Activated naive CD4-positive, alpha-beta T cell treated with Interleukin-2 at 50 U/mL for 16 hours (primary cell): ENCODE measurements around the gene FAT2.

Experiments
- DNase-seq: peaks from one replicate; pipeline ENCODE4 v3.0.0-alpha.2; 2020

FAT2 gene

GRCh38 chr5:151591144-151591819 lies at the start of gene FAT2:
Gene FAT2, minus strand, starts transcription at chr5:151591331. Its CDS starts 22,400 bp downstream, at chr5:151568931.
- DNase-seq: no peak

- DNase-seq: no peak
Observed at GRCh38 chr5:151638619-151639018, 47.5 kb upstream of the FAT2 start.

GRCh38 chr5:151637676-151638075 lies 46.5 kb upstream of the FAT2 start:
- no peak for DNase-seq

- no peak for DNase-seq
Observed at GRCh38 chr5:151633892-151634291, 42.8 kb upstream of the FAT2 start.

GRCh38 chr5:151632941-151633340 lies 41.8 kb upstream of the FAT2 start:
- no peak for DNase-seq

- no peak for DNase-seq
Observed at GRCh38 chr5:151632524-151632923, 41.4 kb upstream of the FAT2 start.

- DNase-seq: no peak
Observed at GRCh38 chr5:151631941-151632340, 40.8 kb upstream of the FAT2 start.

GRCh38 chr5:151630088-151630487 lies 39.0 kb upstream of the FAT2 start:
- no peak for DNase-seq

GRCh38 chr5:151628112-151628823 lies 37.1 kb upstream of the FAT2 start:
- no peak for DNase-seq

GRCh38 chr5:151627650-151628049 lies 36.5 kb upstream of the FAT2 start:
- DNase-seq: no peak

GRCh38 chr5:151625285-151625684 lies 34.2 kb upstream of the FAT2 start:
- no peak for DNase-seq

- no peak for DNase-seq
Observed at GRCh38 chr5:151624476-151624875, 33.3 kb upstream of the FAT2 start.

GRCh38 chr5:151622367-151623088 lies 31.4 kb upstream of the FAT2 start:
- no peak for DNase-seq

GRCh38 chr5:151620461-151620840 lies 29.3 kb upstream of the FAT2 start:
- no peak for DNase-seq

- no peak for DNase-seq
Observed at GRCh38 chr5:151619812-151620460, 28.8 kb upstream of the FAT2 start.

- DNase-seq: no peak
Observed at GRCh38 chr5:151618907-151619306, 27.8 kb upstream of the FAT2 start.

- DNase-seq: no peak
Observed at GRCh38 chr5:151617841-151618710, 26.9 kb upstream of the FAT2 start.

GRCh38 chr5:151617383-151617840 lies 26.3 kb upstream of the FAT2 start:
- no peak for DNase-seq

- DNase-seq: no peak
Observed at GRCh38 chr5:151615431-151615830, 24.3 kb upstream of the FAT2 start.

GRCh38 chr5:151614565-151614964 lies 23.4 kb upstream of the FAT2 start:
- no peak for DNase-seq

GRCh38 chr5:151612689-151613427 lies 21.7 kb upstream of the FAT2 start:
- DNase-seq: peak; percentile 45
